GM18508 (cell line): Measurements from ENCODE around the gene C9orf72.
"Not testable (repeated sequence)": the region's sequence is repeated elsewhere in the genome, so short reads cannot be mapped to it uniquely, and the experiment has no call there.

Source experiments
- ATAC-seq: cut with Tn5 transposase; IDR thresholded peaks from one replicate; pipeline ENCODE4 v1.9.1; 2021; ENCODE audit warnings: moderate number of reproducible peaks; ENCODE audit not compliant: insufficient read depth, unreplicated experiment

C9orf72 gene

GRCh38 chr9:27519466-27520465 is 53.5 kb downstream of the C9orf72 start:
- ATAC-seq, result no peak

- no peak for ATAC-seq
Measured at GRCh38 chr9:27518809-27519208, 54.5 kb downstream of the C9orf72 start.

- no peak for ATAC-seq
Measured at GRCh38 chr9:27518006-27518405, 55.3 kb downstream of the C9orf72 start.

DNA sequence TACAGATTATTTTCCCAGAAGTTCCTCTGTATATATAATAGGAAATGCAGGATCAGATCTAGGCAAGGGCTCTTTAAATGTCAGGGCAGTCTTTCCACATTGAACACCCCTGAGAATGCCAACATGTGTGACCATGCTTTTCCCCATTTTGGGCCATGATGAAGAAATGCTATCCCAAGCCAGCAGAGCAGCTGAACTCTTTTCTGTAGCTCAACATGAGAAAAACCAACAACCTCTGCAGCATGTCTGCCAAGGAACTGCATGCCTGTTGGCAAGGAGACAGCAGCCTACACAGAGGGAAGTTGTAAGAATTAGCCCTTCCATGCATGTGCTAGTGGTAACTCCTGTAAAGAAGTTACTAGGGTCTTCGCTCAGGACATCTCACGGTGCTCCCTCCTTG is 58.7 kb downstream of the C9orf72 start:
- no peak for ATAC-seq

GRCh38 chr9:27511771-27512170 is 61.5 kb downstream of the C9orf72 start:
- ATAC-seq, result no peak

DNA sequence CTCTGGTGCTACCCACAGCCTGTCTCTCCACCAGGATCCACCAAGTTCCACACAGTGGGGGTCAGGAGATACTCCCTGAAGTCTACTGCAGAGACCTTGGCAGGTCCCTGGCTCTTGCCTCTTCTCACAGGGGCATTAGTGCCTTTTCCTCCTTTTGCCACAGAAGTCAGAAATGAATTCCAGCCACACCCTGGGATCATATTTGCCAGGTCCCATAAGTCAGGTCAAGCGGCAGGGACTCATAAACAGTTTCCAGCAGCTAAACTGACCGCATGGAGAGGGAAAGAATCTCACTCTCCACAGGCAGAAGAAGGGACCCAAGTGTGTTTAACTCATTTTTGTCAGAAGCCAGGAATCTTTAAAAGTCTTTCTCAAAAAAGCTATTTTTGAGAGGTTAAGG is 62.5 kb downstream of the C9orf72 start:
- ATAC-seq, result no peak

DNA sequence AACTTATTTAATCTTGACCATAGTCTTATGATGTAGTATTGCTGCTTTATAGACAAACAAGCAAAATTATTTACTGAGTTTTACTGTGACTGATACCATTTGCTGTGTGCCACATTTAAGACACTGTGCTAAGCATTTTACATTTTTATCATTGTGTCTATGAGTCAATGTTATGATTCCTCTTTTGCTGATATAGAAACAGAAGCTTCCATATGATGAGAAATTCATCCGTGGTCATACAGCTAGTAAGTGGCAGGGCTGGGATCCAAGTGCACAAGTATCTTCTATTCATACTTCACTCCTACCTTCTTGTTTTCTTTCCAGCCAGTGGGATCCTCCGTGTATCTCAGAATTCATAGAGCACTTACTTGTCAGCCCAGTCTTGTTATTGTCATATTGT is 66.3 kb downstream of the C9orf72 start:
- no peak for ATAC-seq

DNA sequence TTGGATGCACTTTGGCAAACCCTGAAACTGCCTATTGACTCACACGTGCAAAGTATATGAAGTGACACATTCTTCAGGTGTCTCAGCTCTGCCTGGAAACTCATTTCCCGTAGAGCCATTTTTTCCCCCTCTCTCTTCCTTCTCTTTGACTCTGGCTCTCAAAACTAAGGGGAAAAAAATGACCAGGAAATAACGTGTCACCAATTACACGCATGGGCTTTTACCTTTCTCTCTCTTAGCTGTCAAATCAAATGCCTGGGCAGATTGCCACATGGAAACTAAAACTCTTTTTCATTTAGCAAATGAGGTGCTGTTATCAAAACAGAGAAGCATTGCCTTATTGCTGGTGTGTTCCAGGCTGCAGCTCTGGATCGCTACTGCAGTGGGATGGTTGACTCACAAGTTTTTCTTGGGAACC is 67.5 kb downstream of the C9orf72 start:
- no peak for ATAC-seq

GRCh38 chr9:27504259-27504658 is 69.0 kb downstream of the C9orf72 start:
- ATAC-seq, result no peak

DNA sequence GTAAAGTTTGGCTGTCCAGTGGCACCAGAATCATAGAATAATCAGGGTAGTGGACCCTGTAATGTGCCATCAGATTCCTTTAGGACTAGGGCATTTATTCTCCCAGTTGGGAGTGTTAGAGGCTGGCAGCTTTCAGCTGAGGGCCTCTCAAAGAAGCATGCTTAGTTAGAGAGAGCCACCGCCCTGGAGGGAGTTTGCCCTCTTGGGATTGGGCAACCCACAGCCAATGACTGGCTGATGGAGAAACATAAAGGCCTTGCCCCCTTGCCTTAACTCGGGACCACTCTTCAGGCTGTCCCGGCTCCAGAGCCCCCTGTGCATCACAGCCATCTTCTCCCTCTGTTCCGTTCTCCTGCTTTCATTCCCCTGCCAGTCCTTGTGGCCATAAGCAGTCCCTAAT is 69.7 kb downstream of the C9orf72 start:
- ATAC-seq, result no peak

- ATAC-seq, result not testable (repeated sequence)
Measured at GRCh38 chr9:27500902-27501301, 72.4 kb downstream of the C9orf72 start.

DNA sequence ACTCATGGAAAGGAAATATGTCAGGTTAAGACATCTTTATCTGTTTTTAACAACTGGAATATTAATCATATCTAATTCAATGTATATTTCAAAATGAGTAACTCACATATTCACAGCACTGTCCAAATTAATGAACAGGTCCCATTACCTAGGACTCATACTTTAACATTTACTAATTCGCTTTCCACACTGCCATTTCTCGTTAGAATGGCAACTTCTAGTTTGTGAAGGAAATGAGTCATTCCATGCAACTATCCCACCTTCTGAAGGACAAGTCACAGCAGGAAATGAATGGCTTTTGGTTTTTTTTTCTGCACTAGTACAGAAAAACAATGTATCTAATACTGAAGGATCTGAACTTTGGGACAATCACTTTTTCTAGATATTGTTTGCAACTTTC is 73.8 kb downstream of the C9orf72 start:
- no peak for ATAC-seq

DNA sequence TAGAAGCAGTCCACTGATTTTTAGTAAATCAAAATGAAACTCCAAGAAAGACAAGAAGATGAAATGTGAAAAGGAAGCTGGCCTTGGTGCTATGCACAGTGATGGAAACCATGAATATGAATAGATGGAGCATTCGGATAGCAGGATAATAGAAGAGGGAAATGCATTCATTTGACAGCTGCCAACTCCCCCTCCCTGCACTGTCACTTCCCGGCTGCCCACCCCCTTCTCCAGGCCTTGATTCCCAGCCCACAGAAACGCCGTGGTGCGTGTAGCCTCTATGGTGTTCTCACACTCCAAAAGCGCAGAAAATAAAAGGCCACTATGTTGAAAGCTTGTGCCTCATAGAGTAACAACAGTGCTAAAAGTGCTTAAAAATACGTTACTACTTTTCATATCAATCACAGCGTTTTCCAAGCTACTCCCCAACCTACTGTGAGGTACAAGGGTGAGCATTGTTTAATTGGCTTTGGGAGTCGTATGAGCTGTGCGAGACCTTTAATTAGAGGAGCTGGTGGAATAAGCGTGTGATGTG is 75.3 kb downstream of the C9orf72 start:
- ATAC-seq, result no peak
